GM19395 (cell line): Measurements from ENCODE around the gene BMPR1A.

ENCODE experiments used
- ATAC-seq: cut with Tn5 transposase; IDR thresholded peaks from one replicate; pipeline ENCODE4 v1.9.1; 2021; ENCODE audit warnings: mild to moderate bottlenecking, moderate library complexity; ENCODE audit not compliant: unreplicated experiment

BMPR1A gene

DNA sequence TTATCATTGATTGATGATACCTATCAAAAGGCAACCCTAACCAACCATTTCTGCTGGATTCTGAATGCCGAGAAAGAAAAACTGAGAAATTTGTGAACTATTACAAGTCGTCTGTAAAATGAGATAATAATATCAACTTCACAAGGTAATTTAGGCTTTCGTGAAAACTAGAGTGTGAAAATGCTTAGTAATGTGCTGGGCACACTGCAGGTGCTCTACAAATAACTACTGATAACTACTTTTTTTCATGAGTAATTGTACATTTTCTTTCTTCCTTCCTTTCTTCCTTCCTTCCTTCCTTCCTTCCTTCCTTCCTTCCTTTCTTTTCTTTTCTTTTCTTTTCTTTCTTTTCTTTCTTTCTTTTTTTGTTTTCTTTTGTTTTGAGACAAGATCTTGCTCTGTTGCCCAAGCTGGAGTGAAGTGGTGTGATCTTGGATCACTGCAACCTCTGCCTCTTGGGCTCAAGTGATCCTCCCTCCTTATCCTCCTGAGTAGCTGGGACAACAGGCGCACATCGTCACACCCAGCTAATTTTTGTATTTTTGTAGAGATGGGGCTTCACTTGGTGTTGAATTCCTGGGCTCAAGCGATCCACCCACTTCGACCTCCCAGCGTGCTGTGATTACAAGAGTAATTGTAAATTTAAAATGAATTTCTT, 42.9 kb downstream of the BMPR1A start:
- no peak for ATAC-seq

DNA sequence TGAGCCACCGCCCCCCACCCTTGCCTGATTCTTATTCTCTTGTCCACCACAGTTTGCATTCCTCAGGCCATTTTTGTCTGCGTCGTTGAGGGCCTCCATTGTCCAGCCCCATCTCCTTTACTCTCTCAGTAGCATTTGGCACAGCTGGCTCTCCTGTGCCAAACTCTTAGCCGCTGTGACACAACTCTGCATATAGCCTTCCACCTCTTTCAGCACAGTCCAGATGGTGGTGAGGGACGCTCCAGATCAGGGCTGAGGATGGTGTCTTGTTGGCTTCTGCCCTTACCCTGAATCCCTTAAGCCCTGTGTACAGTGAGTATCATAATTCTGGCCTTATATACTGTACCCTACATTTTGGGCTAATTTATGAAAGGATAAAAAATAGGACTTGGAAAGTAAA, 45.6 kb downstream of the BMPR1A start:
- ATAC-seq = no peak

DNA sequence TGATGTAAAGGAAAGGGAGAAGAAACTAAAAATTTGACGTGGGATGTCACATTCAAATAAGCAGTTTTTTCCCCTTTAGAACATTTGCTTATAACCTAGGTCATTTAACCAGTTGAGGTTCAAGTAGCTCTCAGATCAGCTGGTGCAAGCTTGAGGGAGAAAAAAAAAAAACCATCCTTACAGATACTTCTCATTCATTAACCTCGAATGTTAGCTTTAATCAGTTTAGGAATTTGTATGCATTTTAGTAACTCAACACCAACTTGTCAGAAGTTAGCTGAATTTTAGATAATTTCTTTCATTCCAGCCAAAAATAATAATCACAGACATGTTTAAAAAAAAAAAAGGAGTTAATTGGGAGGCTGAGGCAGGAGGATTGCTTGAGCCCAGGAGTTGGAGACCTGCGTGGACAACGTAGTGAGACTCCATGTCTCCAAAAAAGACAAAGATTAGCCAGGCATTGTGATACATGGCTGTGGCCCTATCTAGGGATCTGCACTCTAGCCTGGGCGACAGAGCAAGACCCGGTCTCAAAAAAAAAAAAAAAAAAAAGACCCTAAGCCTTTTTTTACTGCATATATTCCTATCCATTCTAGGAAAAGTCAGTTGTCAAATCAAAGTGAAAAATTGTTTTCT, 46.2 kb downstream of the BMPR1A start:
- no peak for ATAC-seq

DNA sequence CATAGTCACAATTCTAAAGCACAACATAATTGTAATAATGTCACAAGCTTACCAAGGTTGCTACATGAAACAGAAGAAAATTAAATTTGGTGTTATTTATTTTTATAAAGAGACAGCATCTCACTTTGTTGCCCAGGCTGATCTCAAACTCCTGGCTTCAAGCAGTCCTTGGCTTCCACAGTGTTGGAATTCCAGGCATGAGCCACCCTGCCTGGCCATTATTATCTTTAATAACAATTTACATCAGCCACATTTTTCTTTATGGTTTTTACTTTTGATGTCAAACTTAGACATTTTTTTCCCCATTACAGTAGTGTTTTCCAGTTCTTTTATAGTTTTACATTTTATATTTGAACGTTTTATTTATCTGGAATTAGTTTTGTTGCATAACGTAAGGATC, 46.7 kb downstream of the BMPR1A start:
- ATAC-seq = no peak

- no peak for ATAC-seq
Observed at GRCh38 chr10:86804805-86805204, 48.4 kb downstream of the BMPR1A start.

DNA sequence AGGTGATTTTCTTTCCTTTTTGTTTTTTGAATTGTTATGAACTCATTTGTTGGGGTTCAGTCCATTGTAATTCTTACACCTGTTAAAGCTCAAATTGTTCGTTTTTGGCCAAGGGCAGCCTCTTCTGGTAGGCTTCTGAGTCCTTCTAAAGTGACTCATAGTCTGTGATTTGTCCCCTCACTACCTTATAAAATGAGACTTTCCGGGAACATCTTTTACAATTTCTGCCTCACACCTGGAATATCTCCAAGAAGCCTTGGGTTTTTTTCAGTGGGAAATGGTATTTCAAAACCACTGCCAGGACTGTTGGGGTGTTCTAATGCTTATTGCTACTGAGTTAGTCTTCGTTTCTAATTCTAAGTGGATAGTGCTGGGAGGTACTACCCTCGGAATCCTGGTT, 56.7 kb downstream of the BMPR1A start:
- no peak for ATAC-seq

DNA sequence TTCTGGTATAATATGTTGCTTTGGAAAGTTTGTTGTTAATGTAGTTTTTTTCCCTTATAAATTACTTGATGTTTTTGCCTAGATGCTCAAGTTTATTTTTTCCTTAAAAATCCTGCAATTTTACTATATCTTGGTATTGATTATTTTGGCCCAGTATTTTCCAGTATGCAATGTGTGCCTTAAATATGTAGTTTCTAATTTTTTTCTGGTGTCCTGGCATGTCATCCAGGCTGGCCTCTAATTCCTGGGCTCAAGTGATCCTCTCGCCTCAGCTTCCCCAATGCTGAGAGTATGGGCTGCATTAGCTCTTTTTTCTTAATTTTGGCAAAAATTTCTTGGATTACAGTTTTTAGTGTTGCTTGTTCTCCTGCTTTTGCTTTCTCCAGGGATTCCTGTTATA, 57.6 kb downstream of the BMPR1A start:
- no peak for ATAC-seq

- no peak for ATAC-seq
Observed at GRCh38 chr10:86815035-86815617, 58.7 kb downstream of the BMPR1A start.

DNA sequence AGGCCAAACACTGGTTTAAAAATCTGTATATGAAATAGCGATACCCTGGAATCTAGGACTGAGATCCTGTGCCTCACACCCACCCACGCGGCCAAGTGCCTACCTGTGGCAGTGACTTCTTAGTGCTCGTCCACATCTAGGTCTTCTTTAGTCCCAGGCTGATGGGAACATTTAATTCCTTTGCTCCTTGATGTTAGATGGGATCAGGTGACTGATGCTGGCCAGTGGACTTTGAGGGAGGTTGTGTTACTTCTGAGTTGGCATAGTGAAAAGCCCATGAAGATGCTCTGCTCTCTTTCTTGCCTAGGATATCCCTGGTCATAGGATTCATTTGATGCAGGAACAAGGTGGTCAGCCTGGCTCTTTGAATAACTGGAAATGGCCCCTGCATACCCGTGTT, 59.2 kb downstream of the BMPR1A start:
- no peak for ATAC-seq

- no peak for ATAC-seq
Observed at GRCh38 chr10:86817246-86817645, 60.8 kb downstream of the BMPR1A start.

DNA sequence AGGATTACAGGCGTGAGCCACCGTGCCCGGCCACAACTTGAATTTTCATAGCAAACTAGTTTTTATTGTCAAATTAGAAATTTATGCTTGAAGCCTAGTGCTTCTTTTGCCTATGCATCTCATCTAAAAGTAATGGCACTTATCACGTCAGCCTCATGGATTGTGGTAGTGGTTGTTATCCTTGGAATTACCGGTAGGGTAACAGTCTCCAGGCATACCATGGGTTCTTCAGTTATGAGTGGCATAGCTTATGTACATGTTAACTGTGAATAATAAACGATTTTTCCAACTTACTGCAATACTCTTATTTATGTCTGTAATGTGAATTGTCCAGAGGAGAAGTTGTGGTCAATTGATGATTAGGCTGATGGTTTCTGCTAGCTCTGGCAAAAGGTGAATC, 63.1 kb downstream of the BMPR1A start:
- ATAC-seq = no peak

GRCh38 chr10:86820509-86820908, 64.1 kb downstream of the BMPR1A start:
- ATAC-seq = no peak

DNA sequence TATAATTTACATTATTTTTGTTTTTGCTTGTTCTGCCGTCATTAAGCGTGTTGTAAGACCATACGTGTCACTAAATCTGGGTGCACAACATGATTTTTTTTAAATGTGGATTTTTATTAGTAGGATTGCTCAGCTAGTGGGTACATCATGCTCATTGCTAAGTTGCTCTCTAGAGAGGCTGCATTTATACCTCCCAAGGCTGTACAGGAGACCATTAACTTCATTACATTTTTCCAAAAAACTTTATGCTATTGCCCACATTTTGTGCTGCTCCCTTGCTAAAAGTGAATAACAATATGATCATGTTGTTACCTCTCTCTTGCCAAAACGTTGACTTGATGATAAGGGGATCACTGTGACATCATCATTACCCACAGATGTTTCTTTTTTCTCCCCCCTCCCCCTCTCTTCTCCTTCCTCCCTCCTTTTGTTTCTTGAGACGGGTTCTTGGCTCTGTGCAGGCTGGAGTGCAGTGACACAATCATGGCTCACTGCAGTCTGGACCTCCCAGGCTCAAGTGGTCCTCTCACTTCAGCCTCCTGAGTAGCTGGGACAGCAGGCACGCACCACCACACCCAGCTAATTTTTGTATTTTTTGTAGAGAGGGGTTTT, 65.1 kb downstream of the BMPR1A start:
- ATAC-seq = no peak

DNA sequence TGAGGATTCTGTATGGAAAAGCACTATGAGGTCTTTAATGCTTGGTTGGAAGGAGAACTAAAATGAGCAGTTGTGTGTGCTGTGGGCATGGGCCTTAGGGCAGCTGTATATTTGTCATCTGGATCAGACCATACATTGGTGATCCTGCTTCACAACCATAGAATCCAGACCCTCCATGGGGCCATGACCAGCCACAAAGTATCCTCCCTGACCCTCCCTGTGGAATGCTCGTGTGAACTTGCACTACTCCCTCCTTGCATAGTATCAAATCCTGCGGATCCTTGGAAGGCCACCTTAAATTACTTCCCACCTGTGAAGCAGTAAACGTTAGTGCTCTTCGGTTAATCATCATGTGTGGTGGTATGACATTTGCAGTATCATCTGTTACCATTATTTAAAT, 67.1 kb downstream of the BMPR1A start:
- ATAC-seq = no peak

DNA sequence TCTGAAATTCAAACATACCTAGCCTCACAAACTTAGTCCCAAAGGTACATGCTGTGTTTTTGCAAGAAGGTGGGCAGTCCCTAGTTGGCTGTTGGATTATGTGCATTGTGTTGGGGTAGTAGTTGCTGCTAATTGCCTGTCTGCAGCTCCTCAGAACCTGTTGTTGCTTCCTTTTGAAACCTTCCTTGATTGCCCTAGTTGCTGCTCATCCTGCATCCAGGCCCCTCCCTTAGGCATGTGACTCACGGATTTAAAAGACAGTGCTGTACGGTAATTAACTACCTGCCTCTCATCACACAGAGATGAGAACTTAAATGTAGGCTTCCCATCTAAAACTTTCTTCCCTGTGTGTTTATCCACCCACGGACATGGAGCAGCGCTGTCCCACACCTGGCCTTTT, 67.7 kb downstream of the BMPR1A start:
- ATAC-seq = no peak

- no peak for ATAC-seq
Observed at GRCh38 chr10:86825366-86825765, 68.9 kb downstream of the BMPR1A start.

- no peak for ATAC-seq
Observed at GRCh38 chr10:86827639-86828038, 71.2 kb downstream of the BMPR1A start.

DNA sequence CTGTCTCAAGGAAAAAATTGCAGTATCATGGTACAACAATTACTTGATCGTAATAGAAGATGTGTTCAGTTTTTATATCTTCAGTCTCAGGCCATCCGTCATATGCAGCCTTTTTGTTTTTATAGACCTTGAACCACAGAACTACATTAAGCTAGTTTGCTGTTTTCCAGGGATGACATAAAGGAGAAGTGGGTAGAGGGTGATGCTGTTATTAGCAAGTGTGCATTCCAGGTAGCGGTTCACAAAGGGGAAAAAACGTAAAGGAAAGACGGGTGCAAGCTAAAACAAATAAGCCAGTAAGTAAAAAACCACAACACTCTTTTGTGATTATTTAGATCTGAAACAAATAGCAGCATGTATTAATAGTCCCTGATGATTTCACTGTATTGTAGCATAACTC, 71.7 kb downstream of the BMPR1A start:
- no peak for ATAC-seq

- no peak for ATAC-seq
Observed at GRCh38 chr10:86829472-86829871, 73.1 kb downstream of the BMPR1A start.

- ATAC-seq = no peak
Observed at GRCh38 chr10:86830043-86830591, 73.7 kb downstream of the BMPR1A start.

GRCh38 chr10:86833969-86834368, 77.5 kb downstream of the BMPR1A start:
- no peak for ATAC-seq

DNA sequence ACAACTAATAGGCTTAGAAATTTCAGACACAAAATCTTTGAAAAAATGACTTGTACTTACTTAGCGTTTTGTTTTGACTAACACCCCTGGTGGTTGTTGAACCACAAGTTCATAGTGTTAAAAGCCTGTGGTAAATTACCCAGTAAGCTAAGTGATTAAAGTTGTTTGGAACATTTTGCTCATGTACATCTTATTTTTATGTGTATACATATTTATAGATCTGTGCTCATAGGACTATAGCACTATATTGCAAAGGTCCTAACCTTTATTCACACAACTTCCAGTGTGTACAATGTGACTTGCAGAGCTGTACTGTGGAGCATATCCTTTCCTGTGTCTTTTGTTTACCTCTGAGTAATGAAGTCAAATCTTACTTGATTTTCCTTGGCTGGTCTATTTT, 79.6 kb downstream of the BMPR1A start:
- no peak for ATAC-seq
